Activated T-helper 1 cell treated with Interleukin-2 at 50 U/mL for 16 hours (primary cell): ENCODE data around the gene ABCA13.

Experiments
- DNase-seq: peaks from one replicate; pipeline ENCODE4 v3.0.0-alpha.2; 2020; ENCODE audit warnings: low read depth

ABCA13 gene

GRCh38 chr7:48245751-48246472 lies 74.7 kb downstream of the ABCA13 start:
- DNase-seq, result no peak

- DNase-seq, result no peak
Measured at GRCh38 chr7:48249166-48249565, 77.9 kb downstream of the ABCA13 start.

GRCh38 chr7:48250441-48250951 lies 79.2 kb downstream of the ABCA13 start:
- DNase-seq, result no peak

- no peak for DNase-seq
Measured at GRCh38 chr7:48251766-48252165, 80.5 kb downstream of the ABCA13 start.

- no peak for DNase-seq
Measured at GRCh38 chr7:48252995-48253394, 81.7 kb downstream of the ABCA13 start.

- DNase-seq, result no peak
Measured at GRCh38 chr7:48255046-48255445, 83.8 kb downstream of the ABCA13 start.

GRCh38 chr7:48259463-48260280 lies 88.4 kb downstream of the ABCA13 start:
- DNase-seq, result no peak

GRCh38 chr7:48261696-48262095 lies 90.4 kb downstream of the ABCA13 start:
- no peak for DNase-seq

GRCh38 chr7:48262606-48263310 lies 91.5 kb downstream of the ABCA13 start:
- DNase-seq, result no peak

- DNase-seq, result no peak
Measured at GRCh38 chr7:48263311-48263650, 92.0 kb downstream of the ABCA13 start.

GRCh38 chr7:48269066-48269465 lies 97.8 kb downstream of the ABCA13 start:
- no peak for DNase-seq

- no peak for DNase-seq
Measured at GRCh38 chr7:48274662-48275061, 103.4 kb downstream of the ABCA13 start.

- no peak for DNase-seq
Measured at GRCh38 chr7:48279420-48279819, 108.2 kb downstream of the ABCA13 start.

GRCh38 chr7:48280100-48280499 lies 108.8 kb downstream of the ABCA13 start:
- DNase-seq, result no peak

GRCh38 chr7:48285373-48285772 lies 114.1 kb downstream of the ABCA13 start:
- no peak for DNase-seq

- no peak for DNase-seq
Measured at GRCh38 chr7:48286836-48287235, 115.6 kb downstream of the ABCA13 start.

- DNase-seq, result no peak
Measured at GRCh38 chr7:48289656-48290055, 118.4 kb downstream of the ABCA13 start.

- no peak for DNase-seq
Measured at GRCh38 chr7:48292949-48293348, 121.7 kb downstream of the ABCA13 start.

GRCh38 chr7:48295296-48295971 lies 124.2 kb downstream of the ABCA13 start:
- no peak for DNase-seq

GRCh38 chr7:48296966-48297365 lies 125.7 kb downstream of the ABCA13 start:
- DNase-seq, result no peak

GRCh38 chr7:48298779-48299178 lies 127.5 kb downstream of the ABCA13 start:
- no peak for DNase-seq

GRCh38 chr7:48299580-48300169 lies 128.4 kb downstream of the ABCA13 start:
- no peak for DNase-seq
